GM12878 (cell line): Measurements from ENCODE around the gene ARHGEF37. TPM values are rescaled to one million over a fixed set of nuclear protein-coding genes. Genes with fewer than 3 reads are reported as not detected.
A peak's percentile ranks its signal among the peaks of the same experiment; 100 is the strongest.

ENCODE experiments used
- ATAC-seq: fragments of 200-7000 bp; cut with Tn5 transposase; 3 replicates; pipeline ENCODE4 v1.9.1; 2020; ENCODE audit warnings: mild to moderate bottlenecking, moderate library complexity
- BruUV-seq: library from RNA; stranded (reverse); fragments of 400-500 nt; replicated peaks from 2 replicates; lab custom pipeline; 2021; lab: Mats Ljungman, UMichigan
- CTCF ChIA-PET: fragments of 300-600 bp; sonication (Branson Sonifier 250); formaldehyde crosslinking; extraction: SDS; loops from one replicate; lab custom pipeline; 2021; ENCODE audit warnings: inconsistent platforms; lab: Yijun Ruan, JAX
- POLR2A ChIA-PET: fragments of 350-600 bp; formaldehyde crosslinking; extraction: SDS; loops from one replicate; lab custom pipeline; 2021; ENCODE audit warnings: inconsistent platforms; lab: Charles Lee
- RAD21 ChIA-PET: fragments of 300-600 bp; sonication (Branson Sonifier 250); formaldehyde crosslinking; loops from one replicate; lab custom pipeline; 2023; ENCODE audit warnings: antibody characterized with exemption; ENCODE audit not compliant: unreplicated experiment; lab: Charles Lee
- SMC1A ChIA-PET: fragments of 300-600 bp; sonication (Branson Sonifier 250); formaldehyde crosslinking; loops from one replicate; lab custom pipeline; 2023; ENCODE audit not compliant: unreplicated experiment, uncharacterized antibody; lab: Charles Lee
- DNase-seq: peaks from one replicate; pipeline ENCODE4 v3.0.0-alpha.2; 2011; ENCODE audit warnings: low read depth, low spot score
- FAIRE-seq: peaks from 3 replicates; lab custom pipeline; 2011; peaks lifted over from hg19 to GRCh38; lab: Jason Lieb, UNC
- H2AFZ ChIP-seq: 2 replicates; pipeline ENCODE4 v1.6.0; 2011; ENCODE audit warnings: low read depth, low read length, control low read depth; ENCODE audit not compliant: control insufficient read depth
- H3K27ac ChIP-seq: 2 replicates; pipeline ENCODE4 v1.5.1; 2011; ENCODE audit warnings: control low read depth; ENCODE audit not compliant: control insufficient read depth, insufficient read depth
- H3K27me3 ChIP-seq, 2 experiments: replicated peaks in 1 of 2; 2 replicates each; pipeline versions ENCODE4 v1.6.0 to v1.6.1; 2011; ENCODE audit warnings: low read length in 1 of 2; ENCODE audit not compliant: control insufficient read depth in 2 of 2, insufficient read depth in 2 of 2
- H3K36me3 ChIP-seq, 2 experiments: 2 replicates each; pipeline ENCODE4 v1.5.1; 2011; ENCODE audit warnings: low read length in 1 of 2; ENCODE audit not compliant: control insufficient read depth in 2 of 2, insufficient read depth in 2 of 2
- H3K4me1 ChIP-seq: 2 replicates; pipeline ENCODE4 v1.6.1; 2011; ENCODE audit warnings: mild to moderate bottlenecking, low read length, moderate library complexity, mixed read lengths; ENCODE audit not compliant: control insufficient read depth, insufficient read depth
- H3K4me2 ChIP-seq: 2 replicates; pipeline ENCODE4 v1.6.0; 2011; ENCODE audit warnings: control low read depth; ENCODE audit not compliant: control insufficient read depth, insufficient read depth
- H3K4me3 ChIP-seq: fragments of 200-600 bp; sonication (generic); 2 replicates; pipeline ENCODE4 v1.5.1; 2016
- H3K79me2 ChIP-seq: 2 replicates; pipeline ENCODE4 v1.6.0; 2011; ENCODE audit warnings: low read length; ENCODE audit not compliant: control insufficient read depth, insufficient read depth
- H3K9ac ChIP-seq: 2 replicates; pipeline ENCODE4 v1.8.0; 2011; ENCODE audit warnings: low read length, control low read depth, mixed read lengths; ENCODE audit not compliant: control insufficient read depth, insufficient read depth
- H3K9me3 ChIP-seq: replicated peaks from 3 replicates; pipeline ENCODE4 v1.5.1; 2011; ENCODE audit warnings: mild to moderate bottlenecking, low read length; ENCODE audit not compliant: control insufficient read depth, insufficient read depth
- H4K20me1 ChIP-seq: 2 replicates; pipeline ENCODE4 v1.6.0; 2011; ENCODE audit not compliant: control insufficient read depth, insufficient read depth
- BCL3 ChIP-seq: IDR thresholded peaks from 2 replicates; pipeline ENCODE4 v1.6.1; 2011; ENCODE audit warnings: borderline replicate concordance, low read depth, mild to moderate bottlenecking, moderate library complexity, low read length; ENCODE audit not compliant: insufficient read depth, poor library complexity, severe bottlenecking
- NRF1 ChIP-seq: conservative IDR thresholded peaks from 2 replicates; pipeline ENCODE4 v1.6.1; 2011; ENCODE audit warnings: mild to moderate bottlenecking, low read depth, low read length, improper control_type of control experiment
- PBX3 ChIP-seq: IDR thresholded peaks from 2 replicates; pipeline ENCODE4 v1.6.1; 2011; ENCODE audit warnings: mild to moderate bottlenecking, low read depth, low read length, moderate library complexity; ENCODE audit not compliant: insufficient replicate concordance
- ZNF622 ChIP-seq: fragments of 450-650 bp; IDR thresholded peaks from 2 replicates; pipeline ENCODE4 v1.6.1; 2017; ENCODE audit warnings: mild to moderate bottlenecking, inconsistent platforms
- WGBS: methylation state at CpG from one replicate; pipeline ENCODE4 v1.1.6; 2016; ENCODE audit warnings: low lambda C conversion rate; ENCODE audit not compliant: insufficient replicate concordance, insufficient coverage; ENCODE audit errors: missing lambda C conversion rate; 5-methylcytosine and 5-hydroxymethylcytosine counted together
- in situ Hi-C: fragments of 300-500 bp; cut with MboI; formaldehyde crosslinking; loops from 9 replicates; pipeline ENCODE4 v1.14.3; 2018; ENCODE audit warnings: mixed read lengths
- intact Hi-C: fragments of 100-400 bp; cut with micrococcal nuclease; formaldehyde crosslinking; loops from one replicate; pipeline ENCODE4 v1.14.2; 2022; ENCODE audit not compliant: unreplicated experiment
- polyA plus RNA-seq, 11 experiments: library from polyadenylated mRNA; depleted of rRNA in 4 of 11; unstranded in 6 of 11; stranded (reverse) in 5 of 11; fragments of >200 nt; fragmentation: Nextera tagmentation in 4 of 11; fragmentation: Illumina TruSeq in 1 of 11; extraction: Ambion mirVana in 4 of 11; extraction: Trizol in 1 of 11; gene quantifications; 1 replicate in 1 of 11; 2 replicates in 10 of 11; pipeline versions ENCODE4 v1.2.1 to v1.2.3, GENCODE V29; 2011 to 2016; ENCODE audit warnings: inconsistent platforms in 2 of 11, missing spikeins in 2 of 11, low read depth in 1 of 11
- total RNA-seq, 4 experiments: library from RNA; depleted of rRNA in 3 of 4; stranded (reverse); fragments of >200 nt in 3 of 4; fragmentation: Illumina TruSeq in 1 of 4; extraction: Trizol in 1 of 4; gene quantifications; 2 replicates each; pipeline versions ENCODE4 v1.2.1 to v1.2.3, GENCODE V29; 2013 to 2021

The ARHGEF37 gene
- total and polyA plus RNA-seq, 10 of the 15 experiments (the other 5 are each of a cell fraction or from before 2014, with no cell fraction given) = 0.16 to 1.1 (median 0.63) TPM

GRCh38 chr5:149561848-149562247 lies 19.4 kb upstream of the ARHGEF37 start:
- no TSS peak for BruUV-seq
- Histone ChIP-seq H3K9ac (no peak overlapping the region), H3K27me3 (no peaks in the 10 kb centered on the region), H3K79me2 (no peaks in the 10 kb centered on the region)
- CTCF ChIA-PET = interaction anchor here (0.8 to 5.3 kb wide), 17 partner anchors 10 to 247 kb away, joined by 3 to 68 read pairs (median 7); partner anchors contain the start of genes CSNK1A1 and IL17B
- FAIRE-seq = peak; percentile 13
- no peak for DNase-seq
- no peak for ATAC-seq
- POLR2A ChIA-PET = interaction anchor here (0.7 kb wide), 1 partner anchor 11 kb away, joined by 3 read pairs; the partner anchor contains the start of gene CSNK1A1
- TF ChIP-seq PBX3 = no peak
- TF ChIP-seq BCL3 = peak; percentile 21
- TF ChIP-seq NRF1 = no peak
- TF ChIP-seq ZNF622 = no peak
- TF ChIP-seq, all 136 proteins: peak for 1
- no peak overlapping the region for H2AFZ ChIP-seq
- no peaks in the 10 kb centered on the region for H4K20me1 ChIP-seq
- H3K4me3 ChIP-seq = no peak overlapping the region
- in situ Hi-C loops = loop anchor here (5.0 kb wide), 1 partner anchor 120 kb away; no protein-coding TSS in a partner anchor
- H3K36me3 ChIP-seq = no peaks in the 10 kb centered on the region
- intact Hi-C loops = no loop called here
- H3K27ac ChIP-seq = no peak overlapping the region
- RAD21 ChIA-PET = interaction anchor here (1.1 to 2.7 kb wide), 8 partner anchors 10 to 243 kb away, joined by 3 to 10 read pairs (median 6); partner anchors contain the start of gene CSNK1A1
- no peak overlapping the region for H3K4me2 ChIP-seq
- SMC1A ChIA-PET = interaction anchor here (0.6 to 3.8 kb wide), 8 partner anchors 12 to 194 kb away, joined by 3 to 24 read pairs (median 5); no protein-coding TSS in a partner anchor
- 41% methylated on average over 2 of the region's 2 CpGs for WGBS
- no peaks in the 10 kb centered on the region for H3K9me3 ChIP-seq
- no peaks in the 10 kb centered on the region for H3K4me1 ChIP-seq
